SH-SY5Y (cell line): ENCODE data around the gene HPSE.

ENCODE experiments used
- GATA2 ChIP-seq: IDR thresholded peaks from 2 replicates; pipeline ENCODE4 v1.6.1; 2011; ENCODE audit warnings: mild to moderate bottlenecking, low read depth, low read length
- GATA3 ChIP-seq: IDR thresholded peaks from 2 replicates; pipeline ENCODE4 v1.6.1; 2011; ENCODE audit warnings: low read depth, mild to moderate bottlenecking, low read length, moderate library complexity

GRCh38 chr4:83305187-83305586 is 29.5 kb downstream of the HPSE start:
- TF ChIP-seq GATA2 (no peak), GATA3 (no peak)
